Lung (tissue), 12 donors: ENCODE results near the gene COL6A3. TPM values are rescaled to one million over a fixed set of nuclear protein-coding genes. Genes with fewer than 3 reads are reported as not detected.

Source experiments
- ATAC-seq: fragments of 200-7000 bp; cut with Tn5 transposase; one replicate; pipeline ENCODE4 v1.9.1; 2020; ENCODE audit warnings: moderate number of reproducible peaks; ENCODE audit not compliant: insufficient read depth, low FRiP score
- DNase-seq, 3 donors: peaks; one replicate each; pipeline ENCODE4 v3.0.0-alpha.2; 2013 to 2017
- H3K27ac ChIP-seq, 2 donors: one replicate each; pipeline ENCODE4 v1.5.1; 2013; ENCODE audit warnings: mild to moderate bottlenecking in 2 of 2, moderate library complexity in 2 of 2, control low read depth in 1 of 2, inconsistent platforms in 1 of 2, low read depth in 1 of 2, low read length in 1 of 2
- H3K27me3 ChIP-seq, 3 donors: one replicate each; pipeline ENCODE4 v1.5.1; 2013; ENCODE audit warnings: low read length in 2 of 3; ENCODE audit not compliant: control insufficient read depth in 3 of 3, insufficient read depth in 3 of 3
- H3K36me3 ChIP-seq, 4 donors: one replicate each; pipeline ENCODE4 v1.5.1; 2013; ENCODE audit warnings: low read length in 4 of 4, mild to moderate bottlenecking in 1 of 4, moderate library complexity in 1 of 4; ENCODE audit not compliant: control insufficient read depth in 4 of 4, insufficient read depth in 4 of 4
- H3K4me1 ChIP-seq, 5 donors: one replicate each; pipeline ENCODE4 v1.5.1; 2013; ENCODE audit warnings: low read length in 5 of 5, mild to moderate bottlenecking in 2 of 5, moderate library complexity in 1 of 5; ENCODE audit not compliant: control insufficient read depth in 5 of 5, insufficient read depth in 5 of 5
- H3K4me3 ChIP-seq: one replicate; pipeline ENCODE4 v1.5.1; 2013; ENCODE audit warnings: mild to moderate bottlenecking, control low read depth, moderate library complexity
- H3K9ac ChIP-seq, 2 donors: one replicate each; pipeline ENCODE4 v1.5.1; 2013; ENCODE audit warnings: low read length in 2 of 2, control low read depth in 1 of 2; ENCODE audit not compliant: insufficient read depth in 1 of 2
- H3K9me3 ChIP-seq, 4 donors: one replicate each; pipeline ENCODE4 v1.5.1; 2013; ENCODE audit warnings: low read length in 3 of 4, mild to moderate bottlenecking in 1 of 4, moderate library complexity in 1 of 4; ENCODE audit not compliant: control insufficient read depth in 4 of 4, insufficient read depth in 3 of 4
- CTCF ChIP-seq: IDR thresholded peaks from 2 replicates; pipeline ENCODE4 v1.5.1; 2012; ENCODE audit warnings: mild to moderate bottlenecking; ENCODE audit errors: control extremely low read depth, extremely low read depth
- WGBS, 2 donors: extraction: QIAGEN DNeasy Blood & Tissue Kit; methylation state at CpG; one replicate each; pipeline ENCODE4 v1.1.7; 2013; 5-methylcytosine and 5-hydroxymethylcytosine counted together
- polyA plus RNA-seq, 2 donors: library from polyadenylated mRNA; stranded (reverse); fragments of 200-250 nt; gene quantifications; one replicate each; pipeline ENCODE4 v1.2.1, GENCODE V29; 2013
- total RNA-seq, 2 donors: library from RNA; depleted of rRNA in 1 of 2; stranded (reverse); fragments of >200 nt in 1 of 2; gene quantifications; one replicate each; pipeline ENCODE4 v1.2.1, GENCODE V29; 2014 to 2021
- donor health status: control.
- donor health status: control.
- donor health status: Bipolar disorder and iron deficiency.
- donor health status: healthy.
- donor health status: DM: yes; HTN: yes; CAD: no.

COL6A3 gene
- total and polyA plus RNA-seq, 4 donors, result 36.4 to 548 (median 277) TPM

GRCh38 chr2:237287872-237288271 lies 126.1 kb downstream of the COL6A3 start:
- DNase-seq, result no peak
- Histone ChIP-seq H3K27ac (no peak overlapping the region), H3K9ac (no peak overlapping the region), H3K9me3 (peaks cover 0 to 3% (median 0%) of the 10 kb centered on the region in 4 donors), H3K4me3 (no peak overlapping the region), H3K4me1 (peaks cover 1 to 42% (median 14%) of the 10 kb centered on the region in 5 donors), H3K36me3 (no peaks in the 10 kb centered on the region), H3K27me3 (no peaks in the 10 kb centered on the region)
- ATAC-seq, result no peak
- 87 to 88% methylated on average over 1 of the region's 1 CpG for WGBS, 2 donors
- no peak for TF ChIP-seq CTCF

- 66 to 86% methylated on average over 4 of the region's 4 CpGs for WGBS, 2 donors
Observed at GRCh38 chr2:237283131-237283928, 130.6 kb downstream of the COL6A3 start.

GRCh38 chr2:237282568-237283128 lies 131.3 kb downstream of the COL6A3 start:
- no peak for ATAC-seq
- no peak for TF ChIP-seq CTCF
- H3K4me1 ChIP-seq, result peaks cover 0 to 51% (median 16%) of the 10 kb centered on the region in 5 donors
- H3K27ac ChIP-seq, result no peak overlapping the region
- no peaks in the 10 kb centered on the region for H3K27me3 ChIP-seq
- no peak overlapping the region for H3K4me3 ChIP-seq
- H3K9me3 ChIP-seq, result peaks cover 0 to 3% (median 0%) of the 10 kb centered on the region in 4 donors
- no peak overlapping the region for H3K9ac ChIP-seq
- DNase-seq, result no peak
- no peaks in the 10 kb centered on the region for H3K36me3 ChIP-seq
- WGBS, 2 donors, result 78% methylated on average over 1 of the region's 1 CpG

More at GRCh38 chr2:237283131-237283928, 130.6 kb downstream of the COL6A3 start:
- Histone ChIP-seq H3K4me1 (peaks cover 0 to 45% (median 16%) of the 10 kb centered on the region in 5 donors), H3K9me3 (peaks cover 0 to 3% (median 0%) of the 10 kb centered on the region in 4 donors), H3K27ac (no peak overlapping the region), H3K9ac (no peak overlapping the region), H3K27me3 (no peaks in the 10 kb centered on the region), H3K36me3 (no peaks in the 10 kb centered on the region), H3K4me3 (no peak overlapping the region)
- no peak for ATAC-seq
- no peak for DNase-seq
- TF ChIP-seq CTCF, result no peak
